Measurements from ENCODE around the gene R3HDM2.

GRCh38 chr12:57381693-57382220 is 49.1 kb downstream of the R3HDM2 start:
- TF ChIP-seq POLR2AphosphoS5 (IDR thresholded peaks at IDR 0.05; ENCODE audit: low read depth, low read length) (no peak), SIN3A (IDR thresholded peaks at IDR 0.05; ENCODE audit: borderline replicate concordance, insufficient read depth, low read length) (no peak)

Data from PFSK-1 (cell line).